Measurements from ENCODE around the gene SKA3.
"Not testable (repeated sequence)": the region's sequence is repeated elsewhere in the genome, so short reads cannot be mapped to it uniquely, and the experiment has no call there.

The SKA3 gene

DNA sequence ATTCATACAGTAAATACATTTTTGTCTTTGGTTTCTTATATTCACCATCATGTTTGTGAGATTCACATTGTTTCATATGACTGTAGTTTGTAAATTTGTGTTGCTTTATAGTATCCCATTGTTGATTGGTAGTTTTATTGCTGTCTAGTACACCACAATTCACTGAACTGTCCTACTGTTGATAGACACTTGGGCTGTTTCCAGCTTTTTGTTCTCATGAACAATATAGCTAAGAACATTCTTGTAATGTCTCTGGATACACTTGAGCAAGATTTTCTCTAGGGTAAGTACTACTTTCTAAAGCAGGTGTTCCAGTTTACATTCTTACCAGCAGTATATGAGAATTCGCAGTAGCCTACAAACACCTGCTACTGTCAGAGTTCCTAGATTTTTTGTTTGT is 37.8 kb downstream of the SKA3 start:
- POLR2A ChIA-PET = no interaction called here

DNA sequence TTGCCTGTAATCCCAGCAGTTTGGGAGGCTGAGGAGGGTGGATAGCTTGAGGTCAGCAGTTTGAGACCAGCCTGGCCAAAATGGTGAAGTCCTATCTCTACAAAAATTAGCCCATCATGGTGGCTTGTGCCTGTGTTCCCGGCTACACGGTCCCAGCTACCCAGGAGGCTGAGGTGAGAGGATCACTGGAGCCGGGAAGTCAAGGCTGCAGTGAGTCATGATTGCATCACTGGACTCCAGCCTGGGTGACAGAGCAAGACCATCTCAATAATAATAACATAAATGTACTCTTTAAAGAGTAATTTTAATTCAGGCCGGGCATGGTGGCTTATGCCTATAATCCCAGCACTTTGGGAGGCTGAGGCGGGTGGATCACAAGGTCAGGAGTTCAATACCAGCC is 38.7 kb downstream of the SKA3 start:
- DNase-seq (ENCODE audit: extremely low spot score) = no peak
- ChIA-PET POLR2A (no interaction called here), CTCF (no interaction called here)
- TF ChIP-seq CTBP1 (IDR thresholded peaks at IDR 0.05; ENCODE audit: borderline replicate concordance) (no peak), ARNT (IDR thresholded peaks at IDR 0.05) (no peak), FOXM1 (IDR thresholded peaks at IDR 0.05; ENCODE audit: borderline replicate concordance) (no peak), ELF4 (IDR thresholded peaks at IDR 0.05) (no peak), HDGF (IDR thresholded peaks at IDR 0.05; ENCODE audit: borderline replicate concordance) (no peak)
- TF ChIP-seq, protein P1, sequence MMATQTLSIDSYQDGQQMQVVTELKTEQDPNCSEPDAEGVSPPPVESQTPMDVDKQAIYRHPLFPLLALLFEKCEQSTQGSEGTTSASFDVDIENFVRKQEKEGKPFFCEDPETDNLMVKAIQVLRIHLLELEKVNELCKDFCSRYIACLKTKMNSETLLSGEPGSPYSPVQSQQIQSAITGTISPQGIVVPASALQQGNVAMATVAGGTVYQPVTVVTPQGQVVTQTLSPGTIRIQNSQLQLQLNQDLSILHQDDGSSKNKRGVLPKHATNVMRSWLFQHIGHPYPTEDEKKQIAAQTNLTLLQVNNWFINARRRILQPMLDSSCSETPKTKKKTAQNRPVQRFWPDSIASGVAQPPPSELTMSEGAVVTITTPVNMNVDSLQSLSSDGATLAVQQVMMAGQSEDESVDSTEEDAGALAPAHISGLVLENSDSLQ (IDR thresholded peaks at IDR 0.05) = no peak

More for the DNA sequence above, 37.8 kb downstream of the SKA3 start:
- DNase-seq (ENCODE audit: extremely low spot score) = no peak
- TF ChIP-seq ZNF384 (IDR thresholded peaks at IDR 0.05) (no peak), BHLHE40 (IDR thresholded peaks at IDR 0.05; ENCODE audit: borderline replicate concordance) (no peak), FOXM1 (IDR thresholded peaks at IDR 0.05; ENCODE audit: borderline replicate concordance) (no peak), ELF4 (IDR thresholded peaks at IDR 0.05) (no peak), FOXA1 (IDR thresholded peaks at IDR 0.05) (no peak), FOXK2 (IDR thresholded peaks at IDR 0.05) (no peak), CTBP1 (IDR thresholded peaks at IDR 0.05; ENCODE audit: borderline replicate concordance) (no peak), TARDBP (IDR thresholded peaks at IDR 0.05) (no peak), L3MBTL2 (conservative IDR thresholded peaks at IDR 0.05) (no peak), SP1 (IDR thresholded peaks at IDR 0.05) (no peak), ARNT (IDR thresholded peaks at IDR 0.05) (no peak)
- TF ChIP-seq, protein P1 (IDR thresholded peaks at IDR 0.05) = no peak
- CTCF ChIA-PET = no interaction called here

- DNase-seq (ENCODE audit: extremely low spot score); POLR2A ChIA-PET; CTCF ChIA-PET: not testable (repeated sequence)
Measured at GRCh38 chr13:21135833-21136232, 40.5 kb downstream of the SKA3 start.

GRCh38 chr13:21134475-21134874 is 41.9 kb downstream of the SKA3 start:
- no peak for DNase-seq (ENCODE audit: extremely low spot score)
- POLR2A ChIA-PET = no interaction called here
- CTCF ChIA-PET = no interaction called here
- TF ChIP-seq, protein P1 (IDR thresholded peaks at IDR 0.05) = no peak
- TF ChIP-seq BHLHE40 (IDR thresholded peaks at IDR 0.05; ENCODE audit: borderline replicate concordance) (no peak), ZNF384 (IDR thresholded peaks at IDR 0.05) (no peak), FOXK2 (IDR thresholded peaks at IDR 0.05) (no peak), ARNT (IDR thresholded peaks at IDR 0.05) (no peak)

- CTCF ChIA-PET = no interaction called here
- DNase-seq (ENCODE audit: extremely low spot score) = no peak
- TF ChIP-seq NFRKB (IDR thresholded peaks at IDR 0.05) = no peak
- TF ChIP-seq ELF4 (IDR thresholded peaks at IDR 0.05) = no peak
- TF ChIP-seq L3MBTL2 (conservative IDR thresholded peaks at IDR 0.05) = no peak
- TF ChIP-seq SUZ12 (IDR thresholded peaks at IDR 0.05) = no peak
- no peak for TF ChIP-seq FOXA1 (IDR thresholded peaks at IDR 0.05)
- no peak for TF ChIP-seq CTBP1 (IDR thresholded peaks at IDR 0.05; ENCODE audit: borderline replicate concordance)
- no peak for TF ChIP-seq TARDBP (IDR thresholded peaks at IDR 0.05)
- no peak for TF ChIP-seq LEF1 (IDR thresholded peaks at IDR 0.05; ENCODE audit: borderline replicate concordance)
- TF ChIP-seq ZNF384 (IDR thresholded peaks at IDR 0.05) = no peak
- no peak for TF ChIP-seq BHLHE40 (IDR thresholded peaks at IDR 0.05; ENCODE audit: borderline replicate concordance)
- TF ChIP-seq FOXK2 (IDR thresholded peaks at IDR 0.05) = no peak
- TF ChIP-seq, protein P1 (IDR thresholded peaks at IDR 0.05) = no peak
- POLR2A ChIA-PET = no interaction called here
Measured at GRCh38 chr13:21133077-21133476, 43.3 kb downstream of the SKA3 start.

DNA sequence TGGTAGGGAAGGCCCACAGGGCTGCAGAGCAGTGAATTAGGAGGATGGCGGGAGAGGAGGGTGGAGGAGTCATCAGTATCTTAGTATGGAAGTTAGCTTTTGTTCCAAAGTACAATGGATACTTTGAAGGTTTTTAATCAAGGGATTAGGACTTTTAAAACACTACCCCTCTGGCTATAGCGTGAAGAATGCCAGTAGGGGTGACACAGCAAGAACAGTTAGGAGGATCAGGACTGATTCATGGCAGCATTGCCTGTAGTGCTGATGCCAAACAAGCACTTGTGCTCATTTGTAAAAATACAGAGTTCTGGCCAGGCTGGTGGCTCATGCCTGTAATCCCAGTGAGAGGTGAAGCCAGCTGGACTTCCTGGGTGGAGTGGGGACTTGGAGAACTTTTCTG is 46.2 kb downstream of the SKA3 start:
- TF ChIP-seq BHLHE40 (IDR thresholded peaks at IDR 0.05; ENCODE audit: borderline replicate concordance) (no peak), ELF4 (IDR thresholded peaks at IDR 0.05) (no peak), NFRKB (IDR thresholded peaks at IDR 0.05) (no peak), ZNF384 (IDR thresholded peaks at IDR 0.05) (no peak), SP1 (IDR thresholded peaks at IDR 0.05) (no peak), L3MBTL2 (conservative IDR thresholded peaks at IDR 0.05) (no peak), HDGF (IDR thresholded peaks at IDR 0.05; ENCODE audit: borderline replicate concordance) (no peak), SUZ12 (IDR thresholded peaks at IDR 0.05) (no peak), CTBP1 (IDR thresholded peaks at IDR 0.05; ENCODE audit: borderline replicate concordance) (no peak)
- TF ChIP-seq, protein P1 (IDR thresholded peaks at IDR 0.05) = no peak
- no peak for DNase-seq (ENCODE audit: extremely low spot score)
- ChIA-PET CTCF (no interaction called here), POLR2A (no interaction called here)

Measured in HEK293T (cell line).